Tibial nerve (tissue), 3 donors: ENCODE results near the gene MRGPRD.

Source experiments
- CTCF ChIP-seq, 5 experiments: fragments of 200-600 bp in 3 of 5; fragments of 450-650 bp in 2 of 5; sonication (generic) in 3 of 5; IDR thresholded peaks; one replicate each; pipeline ENCODE4 v1.5.1; 2016 to 2019; ENCODE audit warnings: antibody characterized with exemption in 5 of 5, mild to moderate bottlenecking in 3 of 5, moderate library complexity in 2 of 5
- POLR2A ChIP-seq, 2 donors: fragments of 450-650 bp; IDR thresholded peaks; one replicate each; pipeline ENCODE4 v1.6.1; 2017; ENCODE audit warnings: antibody characterized with exemption in 2 of 2, mild to moderate bottlenecking in 2 of 2, moderate library complexity in 2 of 2

- TF ChIP-seq CTCF (IDR thresholded peaks at IDR 0.05) (no peak), POLR2A (IDR thresholded peaks at IDR 0.05) (no peak)
Measured at GRCh38 chr11:69030301-69030700, 49.5 kb upstream of the MRGPRD start.
